Retinal pigment epithelial cell (primary cell): Measurements from ENCODE around the gene PCDHAC2.
A peak's percentile ranks its signal among the peaks of the same experiment; 100 is the strongest.

ENCODE experiments used
- DNase-seq: peaks from one replicate; pipeline ENCODE4 v3.0.0-alpha.2; 2010; ENCODE audit warnings: low read depth
- H3K4me3 ChIP-seq: 2 replicates; pipeline ENCODE4 v1.5.1; 2011; ENCODE audit warnings: mild to moderate bottlenecking, low read length, control low read depth, moderate library complexity
- CTCF ChIP-seq: conservative IDR thresholded peaks from 2 replicates; pipeline ENCODE4 v1.5.1; 2011; ENCODE audit warnings: low read depth, low read length, control low read depth, inconsistent platforms

PCDHAC2 gene

GRCh38 chr5:140988100-140988499 is 21.8 kb downstream of the PCDHAC2 start:
- H3K4me3 ChIP-seq, result no peak overlapping the region
- no peak for DNase-seq
- TF ChIP-seq CTCF, result no peak

- DNase-seq, result no peak
- no peak overlapping the region for H3K4me3 ChIP-seq
- TF ChIP-seq CTCF, result no peak
Measured at GRCh38 chr5:140988608-140989007, 22.3 kb downstream of the PCDHAC2 start.

GRCh38 chr5:140989254-140990020 is 23.2 kb downstream of the PCDHAC2 start:
- no peak for TF ChIP-seq CTCF
- no peak for DNase-seq

GRCh38 chr5:140992828-140993227 is 26.6 kb downstream of the PCDHAC2 start:
- TF ChIP-seq CTCF, result no peak
- DNase-seq, result no peak
- H3K4me3 ChIP-seq, result no peak overlapping the region

More at GRCh38 chr5:140989254-140990020, 23.2 kb downstream of the PCDHAC2 start:
- no peak overlapping the region for H3K4me3 ChIP-seq

- DNase-seq, result no peak
- TF ChIP-seq CTCF, result no peak
- no peak overlapping the region for H3K4me3 ChIP-seq
Measured at GRCh38 chr5:140996060-140996459, 29.8 kb downstream of the PCDHAC2 start.

- no peak for TF ChIP-seq CTCF
- H3K4me3 ChIP-seq, result no peak overlapping the region
- DNase-seq, result no peak
Measured at GRCh38 chr5:140998921-140999410, 32.7 kb downstream of the PCDHAC2 start.

GRCh38 chr5:141001446-141001843 is 35.2 kb downstream of the PCDHAC2 start:
- no peak for TF ChIP-seq CTCF
- peak overlapping the region; percentile 51 for H3K4me3 ChIP-seq
- DNase-seq, result no peak
